GM12878 (cell line): ENCODE data around the gene JUND. TPM values are rescaled to one million over a fixed set of nuclear protein-coding genes. Genes with fewer than 3 reads are reported as not detected.

Experiments used
- BACH1 ChIP-seq: fragments of 450-650 bp; IDR thresholded peaks from 2 replicates; pipeline ENCODE4 v1.6.1; 2017; ENCODE audit warnings: mild to moderate bottlenecking, borderline replicate concordance
- CREM ChIP-seq: IDR thresholded peaks from 2 replicates; pipeline ENCODE4 v1.6.1; 2014; ENCODE audit warnings: antibody characterized with exemption, low read depth
- E2F4 ChIP-seq: IDR thresholded peaks from 2 replicates; pipeline ENCODE4 v1.6.1; 2012; ENCODE audit warnings: low read depth, low read length, improper control_type of control experiment
- HDGF ChIP-seq: fragments of 450-650 bp; IDR thresholded peaks from 2 replicates; pipeline ENCODE4 v1.6.1; 2016; ENCODE audit warnings: antibody characterized with exemption
- PAX5 ChIP-seq: IDR thresholded peaks from 2 replicates; pipeline ENCODE4 v1.6.1; 2011; ENCODE audit warnings: low read depth, low read length, borderline replicate concordance
- POLR2AphosphoS2 ChIP-seq: IDR thresholded peaks from 2 replicates; pipeline ENCODE4 v1.6.1; 2011; ENCODE audit warnings: low read depth, mild to moderate bottlenecking, low read length, improper control_type of control experiment, moderate library complexity
- POU2F2 ChIP-seq: IDR thresholded peaks from 3 replicates; pipeline ENCODE4 v1.6.1; 2011; ENCODE audit warnings: low read depth, mild to moderate bottlenecking, low read length, borderline replicate concordance
- RB1 ChIP-seq: fragments of 450-650 bp; formaldehyde crosslinking; IDR thresholded peaks from 2 replicates; pipeline ENCODE4 v1.6.1; 2017; ENCODE audit warnings: mild to moderate bottlenecking, borderline replicate concordance
- RCOR1 ChIP-seq: conservative IDR thresholded peaks from 2 replicates; pipeline ENCODE4 v1.6.1; 2012; ENCODE audit warnings: low read depth, low read length, improper control_type of control experiment
- RELA ChIP-seq: fragments of 450-650 bp; IDR thresholded peaks from 2 replicates; pipeline ENCODE4 v1.8.0; 2014; ENCODE audit warnings: borderline replicate concordance; ENCODE audit not compliant: partially characterized antibody
- REST ChIP-seq: IDR thresholded peaks from 2 replicates; pipeline ENCODE4 v1.6.1; 2012; ENCODE audit warnings: mild to moderate bottlenecking, low read depth, low read length
- RUNX3 ChIP-seq: IDR thresholded peaks from 2 replicates; pipeline ENCODE4 v1.6.1; 2012; ENCODE audit warnings: low read length, inconsistent platforms
- TBL1XR1 ChIP-seq: IDR thresholded peaks from 2 replicates; pipeline ENCODE4 v1.6.1; 2012; ENCODE audit warnings: low read depth, low read length, improper control_type of control experiment
- TCF3 ChIP-seq: IDR thresholded peaks from 2 replicates; pipeline ENCODE4 v1.6.1; 2012; ENCODE audit warnings: low read depth, mild to moderate bottlenecking, low read length, borderline replicate concordance; ENCODE audit not compliant: insufficient read depth
- polyA plus RNA-seq, 11 experiments: library from polyadenylated mRNA; depleted of rRNA in 4 of 11; unstranded in 6 of 11; stranded (reverse) in 5 of 11; fragments of >200 nt; fragmentation: Nextera tagmentation in 4 of 11; fragmentation: Illumina TruSeq in 1 of 11; extraction: Ambion mirVana in 4 of 11; extraction: Trizol in 1 of 11; gene quantifications; 1 replicate in 1 of 11; 2 replicates in 10 of 11; pipeline versions ENCODE4 v1.2.1 to v1.2.3, GENCODE V29; 2011 to 2016; ENCODE audit warnings: inconsistent platforms in 2 of 11, missing spikeins in 2 of 11, low read depth in 1 of 11
- total RNA-seq, 4 experiments: library from RNA; depleted of rRNA in 3 of 4; stranded (reverse); fragments of >200 nt in 3 of 4; fragmentation: Illumina TruSeq in 1 of 4; extraction: Trizol in 1 of 4; gene quantifications; 2 replicates each; pipeline versions ENCODE4 v1.2.1 to v1.2.3, GENCODE V29; 2013 to 2021
- TF ChIP-seq, protein P1 (sequence below): fragments of 150-350 bp; IDR thresholded peaks from 2 replicates; pipeline ENCODE4 v1.6.1; 2016; ENCODE audit warnings: low read depth, low read length
- TF ChIP-seq, protein P2 (sequence below): IDR thresholded peaks from 2 replicates; pipeline ENCODE4 v1.6.1; 2012; ENCODE audit warnings: low read depth, low read length, improper control_type of control experiment
- TF ChIP-seq, protein P3 (sequence below): fragments of 450-650 bp; IDR thresholded peaks from 2 replicates; pipeline ENCODE4 v1.6.1; 2016; ENCODE audit warnings: mild to moderate bottlenecking, moderate library complexity, borderline replicate concordance

The JUND gene
- total and polyA plus RNA-seq, 10 of the 15 experiments (the other 5 are each of a cell fraction or from before 2014, with no cell fraction given): 7.4 to 164 (median 18.8) TPM

- peak; percentile 47; the same call in 1 of the 2 replicates for TF ChIP-seq E2F4
- peak; percentile 80 for TF ChIP-seq TCF3
- peak; percentile 59 for TF ChIP-seq RELA
- TF ChIP-seq PAX5: 0 out of 2 replicates have a peak, but pooled peaks have one; percentile 46
- peak; percentile 76 for TF ChIP-seq BACH1
- TF ChIP-seq, protein P1, sequence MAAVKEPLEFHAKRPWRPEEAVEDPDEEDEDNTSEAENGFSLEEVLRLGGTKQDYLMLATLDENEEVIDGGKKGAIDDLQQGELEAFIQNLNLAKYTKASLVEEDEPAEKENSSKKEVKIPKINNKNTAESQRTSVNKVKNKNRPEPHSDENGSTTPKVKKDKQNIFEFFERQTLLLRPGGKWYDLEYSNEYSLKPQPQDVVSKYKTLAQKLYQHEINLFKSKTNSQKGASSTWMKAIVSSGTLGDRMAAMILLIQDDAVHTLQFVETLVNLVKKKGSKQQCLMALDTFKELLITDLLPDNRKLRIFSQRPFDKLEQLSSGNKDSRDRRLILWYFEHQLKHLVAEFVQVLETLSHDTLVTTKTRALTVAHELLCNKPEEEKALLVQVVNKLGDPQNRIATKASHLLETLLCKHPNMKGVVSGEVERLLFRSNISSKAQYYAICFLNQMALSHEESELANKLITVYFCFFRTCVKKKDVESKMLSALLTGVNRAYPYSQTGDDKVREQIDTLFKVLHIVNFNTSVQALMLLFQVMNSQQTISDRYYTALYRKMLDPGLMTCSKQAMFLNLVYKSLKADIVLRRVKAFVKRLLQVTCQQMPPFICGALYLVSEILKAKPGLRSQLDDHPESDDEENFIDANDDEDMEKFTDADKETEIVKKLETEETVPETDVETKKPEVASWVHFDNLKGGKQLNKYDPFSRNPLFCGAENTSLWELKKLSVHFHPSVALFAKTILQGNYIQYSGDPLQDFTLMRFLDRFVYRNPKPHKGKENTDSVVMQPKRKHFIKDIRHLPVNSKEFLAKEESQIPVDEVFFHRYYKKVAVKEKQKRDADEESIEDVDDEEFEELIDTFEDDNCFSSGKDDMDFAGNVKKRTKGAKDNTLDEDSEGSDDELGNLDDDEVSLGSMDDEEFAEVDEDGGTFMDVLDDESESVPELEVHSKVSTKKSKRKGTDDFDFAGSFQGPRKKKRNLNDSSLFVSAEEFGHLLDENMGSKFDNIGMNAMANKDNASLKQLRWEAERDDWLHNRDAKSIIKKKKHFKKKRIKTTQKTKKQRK: no peak
- TF ChIP-seq, protein P2, sequence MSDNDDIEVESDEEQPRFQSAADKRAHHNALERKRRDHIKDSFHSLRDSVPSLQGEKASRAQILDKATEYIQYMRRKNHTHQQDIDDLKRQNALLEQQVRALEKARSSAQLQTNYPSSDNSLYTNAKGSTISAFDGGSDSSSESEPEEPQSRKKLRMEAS: peak; percentile 23; the same call in 1 of the 2 replicates
- TF ChIP-seq, protein P3, sequence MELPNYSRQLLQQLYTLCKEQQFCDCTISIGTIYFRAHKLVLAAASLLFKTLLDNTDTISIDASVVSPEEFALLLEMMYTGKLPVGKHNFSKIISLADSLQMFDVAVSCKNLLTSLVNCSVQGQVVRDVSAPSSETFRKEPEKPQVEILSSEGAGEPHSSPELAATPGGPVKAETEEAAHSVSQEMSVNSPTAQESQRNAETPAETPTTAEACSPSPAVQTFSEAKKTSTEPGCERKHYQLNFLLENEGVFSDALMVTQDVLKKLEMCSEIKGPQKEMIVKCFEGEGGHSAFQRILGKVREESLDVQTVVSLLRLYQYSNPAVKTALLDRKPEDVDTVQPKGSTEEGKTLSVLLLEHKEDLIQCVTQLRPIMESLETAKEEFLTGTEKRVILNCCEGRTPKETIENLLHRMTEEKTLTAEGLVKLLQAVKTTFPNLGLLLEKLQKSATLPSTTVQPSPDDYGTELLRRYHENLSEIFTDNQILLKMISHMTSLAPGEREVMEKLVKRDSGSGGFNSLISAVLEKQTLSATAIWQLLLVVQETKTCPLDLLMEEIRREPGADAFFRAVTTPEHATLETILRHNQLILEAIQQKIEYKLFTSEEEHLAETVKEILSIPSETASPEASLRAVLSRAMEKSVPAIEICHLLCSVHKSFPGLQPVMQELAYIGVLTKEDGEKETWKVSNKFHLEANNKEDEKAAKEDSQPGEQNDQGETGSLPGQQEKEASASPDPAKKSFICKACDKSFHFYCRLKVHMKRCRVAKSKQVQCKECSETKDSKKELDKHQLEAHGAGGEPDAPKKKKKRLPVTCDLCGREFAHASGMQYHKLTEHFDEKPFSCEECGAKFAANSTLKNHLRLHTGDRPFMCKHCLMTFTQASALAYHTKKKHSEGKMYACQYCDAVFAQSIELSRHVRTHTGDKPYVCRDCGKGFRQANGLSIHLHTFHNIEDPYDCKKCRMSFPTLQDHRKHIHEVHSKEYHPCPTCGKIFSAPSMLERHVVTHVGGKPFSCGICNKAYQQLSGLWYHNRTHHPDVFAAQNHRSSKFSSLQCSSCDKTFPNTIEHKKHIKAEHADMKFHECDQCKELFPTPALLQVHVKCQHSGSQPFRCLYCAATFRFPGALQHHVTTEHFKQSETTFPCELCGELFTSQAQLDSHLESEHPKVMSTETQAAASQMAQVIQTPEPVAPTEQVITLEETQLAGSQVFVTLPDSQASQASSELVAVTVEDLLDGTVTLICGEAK: no peak
- no peak for TF ChIP-seq RUNX3
- TF ChIP-seq POU2F2: no peak
- TF ChIP-seq HDGF: peak; percentile 79; the same call in 1 of the 2 replicates
- TF ChIP-seq CREM: 0 out of 2 replicates have a peak, but pooled peaks have one; percentile 45
- no peak for TF ChIP-seq RCOR1
- peak; percentile 12; the same call in 1 of the 2 replicates for TF ChIP-seq POLR2AphosphoS2
- TF ChIP-seq TBL1XR1: peak; percentile 35
- no peak for TF ChIP-seq REST
- peak; percentile 96; the same call in 1 of the 2 replicates for TF ChIP-seq RB1
Measured at GRCh38 chr19:18279516-18280246, 1.7 kb downstream of the JUND start (continued).
